ENCODE results near the gene PRM3. TPM values are rescaled to one million over a fixed set of nuclear protein-coding genes. Genes with fewer than 3 reads are reported as not detected.

PRM3 gene
- total RNA-seq, 1 experiment from 2014 or later, result not detected

- Histone ChIP-seq H3K9me3 (ENCODE audit: control insufficient read depth, low read depth, low read length) (no peaks in the 10 kb centered on the region), H3K4me1 (ENCODE audit: insufficient read depth, low read length) (no peaks in the 10 kb centered on the region), H3K4ac (ENCODE audit: low read depth, low read length) (no peak overlapping the region), H2BK12ac (ENCODE audit: insufficient read length, low read depth, low read length) (no peak overlapping the region), H2BK20ac (ENCODE audit: low read depth, low read length, poor library complexity, severe bottlenecking) (no peak overlapping the region), H3K27ac (ENCODE audit: insufficient read length, low read depth, low read length) (no peak overlapping the region), H3T11ph (ENCODE audit: low read length) (no peak overlapping the region), H4K5ac (ENCODE audit: insufficient read length, low read depth, low read length) (no peak overlapping the region), H3K14ac (ENCODE audit: insufficient read depth, low read length) (no peak overlapping the region), H3K56ac (ENCODE audit: insufficient read length, low read depth, low read length) (no peak overlapping the region), H3K9ac (ENCODE audit: extremely low read depth, insufficient read length, low read length) (no peak overlapping the region), H4K20me1 (ENCODE audit: control insufficient read depth, insufficient read depth, insufficient read length) (peaks cover 6% of the 10 kb centered on the region), H2BK120ac (ENCODE audit: low read depth, low read length, poor library complexity, severe bottlenecking) (no peak overlapping the region), H2BK5ac (ENCODE audit: insufficient read length, low read length) (no peak overlapping the region), H3K18ac (ENCODE audit: insufficient read length, low read depth, low read length) (no peak overlapping the region), H2BK15ac (ENCODE audit: low read depth, low read length) (no peak overlapping the region), H3K23ac (ENCODE audit: insufficient read length, low read depth, low read length) (no peak overlapping the region), H3K27me3 (ENCODE audit: insufficient read depth, low read length) (no peaks in the 10 kb centered on the region), H4K8ac (replicated peaks; ENCODE audit: insufficient read length, low read depth, low read length) (no peak overlapping the region), H3K79me1 (ENCODE audit: insufficient read depth, low read depth, low read length, poor library complexity, severe bottlenecking) (no peaks in the 10 kb centered on the region), H2AFZ (ENCODE audit: low read length) (no peak overlapping the region), H3K23me2 (ENCODE audit: insufficient read length, low read depth, low read length, poor library complexity, severe bottlenecking) (no peaks in the 10 kb centered on the region), H3K79me2 (ENCODE audit: insufficient read depth, low read length) (peaks cover 10% of the 10 kb centered on the region; the same call in 1 of the 2 replicates), H2AK5ac (ENCODE audit: insufficient read length, low read length) (no peak overlapping the region), H3K4me2 (ENCODE audit: insufficient read depth, insufficient read length, low read length) (no peak overlapping the region), H4K91ac (ENCODE audit: insufficient read length, low read depth, low read length) (no peak overlapping the region)
- TF ChIP-seq CTCF (conservative IDR thresholded peaks at IDR 0.05), result no peak
- H3K9me3 Mint-ChIP-seq, result no peaks in the 10 kb centered on the region
- peak overlapping the region in 1 of 3 experiments; percentile 73; a peak in 1 of 7 replicates for H3K27ac Mint-ChIP-seq
- peaks cover 5 to 13% (median 8%) of the 10 kb centered on the region in 3 experiments; a peak in 6 of 7 replicates for H3K36me3 Mint-ChIP-seq (ENCODE audit: insufficient read depth in 1 of 3, low read depth in 3 of 3)
- DNase-seq, result no peak
- WGBS (ENCODE audit: extremely low coverage, insufficient read length, low lambda C conversion rate), result no CpG with 5 or more reads among the region's 10 CpGs
- no peaks in the 10 kb centered on the region for H3K27me3 Mint-ChIP-seq (ENCODE audit: low read depth)
- H3K4me1 Mint-ChIP-seq, result peaks cover 18% of the 10 kb centered on the region in 2 experiments
- no peak overlapping the region; a peak in 1 of 5 replicates for H3K4me3 Mint-ChIP-seq
These were observed 22.5 kb downstream of the PRM3 start for GRCh38 chr16:11250786-11251524.

Measured in H9 (cell line).